CD14-positive monocyte (primary cell): ENCODE data around the gene PODXL2. TPM values are rescaled to one million over a fixed set of nuclear protein-coding genes. Genes with fewer than 3 reads are reported as not detected.

ENCODE experiments used
- DNase-seq, 3 donors: peaks; one replicate each; pipeline ENCODE4 v3.0.0-alpha.2; 2011 to 2022
- H2AFZ ChIP-seq: 2 replicates; pipeline ENCODE4 v1.6.0; 2012; ENCODE audit warnings: mild to moderate bottlenecking, low read depth, low read length, inconsistent platforms; ENCODE audit not compliant: insufficient read depth, poor library complexity, severe bottlenecking
- H3K27ac ChIP-seq, 2 donors: 1 replicate in 1 of 2; 2 replicates in 1 of 2; pipeline ENCODE4 v1.5.1; 2012 to 2013; ENCODE audit warnings: low read length in 2 of 2, control low read depth in 1 of 2, inconsistent platforms in 1 of 2, low read depth in 1 of 2, mild to moderate bottlenecking in 1 of 2
- H3K27me3 ChIP-seq, 2 donors: one replicate each; pipeline versions ENCODE4 v1.6.0 to v1.6.1; 2011 to 2013; ENCODE audit warnings: low read length in 2 of 2; ENCODE audit not compliant: control insufficient read depth in 2 of 2, insufficient read depth in 2 of 2
- H3K36me3 ChIP-seq, 2 donors: replicated peaks in 1 of 2; 1 replicate in 1 of 2; 2 replicates in 1 of 2; pipeline versions ENCODE4 v1.5.1 to v1.6.1; 2012 to 2013; ENCODE audit warnings: low read length in 2 of 2, control low read depth in 1 of 2, inconsistent platforms in 1 of 2, mild to moderate bottlenecking in 1 of 2; ENCODE audit not compliant: insufficient read depth in 2 of 2, control insufficient read depth in 1 of 2
- H3K4me1 ChIP-seq, 2 donors: 1 replicate in 1 of 2; 2 replicates in 1 of 2; pipeline versions ENCODE4 v1.5.1 to v1.6.1; 2012 to 2013; ENCODE audit warnings: low read length in 2 of 2, control low read depth in 1 of 2, inconsistent platforms in 1 of 2, mild to moderate bottlenecking in 1 of 2, moderate library complexity in 1 of 2; ENCODE audit not compliant: insufficient read depth in 2 of 2, control insufficient read depth in 1 of 2
- H3K4me2 ChIP-seq: replicated peaks from 2 replicates; pipeline ENCODE3; 2012; ENCODE audit warnings: low read length, moderate library complexity, mild to moderate bottlenecking; ENCODE audit not compliant: poor library complexity, severe bottlenecking; ENCODE audit errors: extremely low read depth
- H3K4me3 ChIP-seq, 3 experiments: fragments of 200-600 bp in 1 of 3; sonication (generic) in 1 of 3; replicated peaks in 1 of 3; 1 replicate in 2 of 3; 2 replicates in 1 of 3; pipeline ENCODE4 v1.5.1; 2011 to 2013; ENCODE audit warnings: low read length in 3 of 3, mild to moderate bottlenecking in 3 of 3, control low read depth in 2 of 3, low read depth in 2 of 3, inconsistent platforms in 1 of 3, moderate library complexity in 1 of 3
- H3K79me2 ChIP-seq: 2 replicates; pipeline ENCODE4 v1.6.0; 2012; ENCODE audit warnings: mild to moderate bottlenecking, control low read depth, inconsistent platforms, low read length, moderate library complexity; ENCODE audit not compliant: insufficient read depth
- H3K9ac ChIP-seq: 2 replicates; pipeline ENCODE4 v1.6.0; 2017; ENCODE audit warnings: low read length, mild to moderate bottlenecking; ENCODE audit not compliant: insufficient read depth, poor library complexity, severe bottlenecking
- H3K9me3 ChIP-seq, 2 donors: replicated peaks in 1 of 2; 1 replicate in 1 of 2; 2 replicates in 1 of 2; pipeline versions ENCODE4 v1.5.1 to v1.6.1; 2012 to 2013; ENCODE audit warnings: low read length in 2 of 2, control low read depth in 1 of 2; ENCODE audit not compliant: control insufficient read depth in 1 of 2, insufficient read depth in 1 of 2
- H4K20me1 ChIP-seq: 2 replicates; pipeline ENCODE4 v1.6.0; 2012; ENCODE audit warnings: mild to moderate bottlenecking, low read length, control low read depth, moderate library complexity; ENCODE audit not compliant: insufficient read depth
- H3K27ac Mint-ChIP-seq, 7 donors: one replicate each; pipeline ENCODE4 v1.8.0; 2020; ENCODE audit warnings: mild to moderate bottlenecking in 7 of 7, mixed read lengths in 7 of 7, moderate library complexity in 6 of 7, inconsistent platforms in 2 of 7
- H3K27me3 Mint-ChIP-seq, 3 donors: one replicate each; pipeline ENCODE4 v1.8.0; 2021 to 2022; ENCODE audit warnings: low read depth in 3 of 3, mild to moderate bottlenecking in 3 of 3, mixed read lengths in 3 of 3, moderate library complexity in 3 of 3, inconsistent platforms in 1 of 3
- H3K36me3 Mint-ChIP-seq, 2 donors: one replicate each; pipeline ENCODE4 v1.8.0; 2020; ENCODE audit warnings: mixed read lengths in 2 of 2, inconsistent platforms in 1 of 2, mild to moderate bottlenecking in 1 of 2
- H3K4me1 Mint-ChIP-seq: one replicate; pipeline ENCODE4 v1.8.0; 2020; ENCODE audit warnings: mild to moderate bottlenecking, mixed read lengths
- H3K4me3 Mint-ChIP-seq, 2 donors: one replicate each; pipeline ENCODE4 v1.8.0; 2020; ENCODE audit warnings: mild to moderate bottlenecking in 2 of 2, mixed read lengths in 2 of 2, moderate library complexity in 1 of 2
- H3K9me3 Mint-ChIP-seq, 7 donors: one replicate each; pipeline ENCODE4 v1.8.0; 2020 to 2022; ENCODE audit warnings: mixed read lengths in 7 of 7, mild to moderate bottlenecking in 6 of 7, moderate library complexity in 6 of 7, inconsistent platforms in 2 of 7
- WGBS: methylation state at CpG from one replicate; pipeline ENCODE4 v1.1.5; 2013; ENCODE audit warnings: missing lambda C conversion rate; ENCODE audit not compliant: insufficient coverage; 5-methylcytosine and 5-hydroxymethylcytosine counted together
- intact Hi-C, 2 donors: fragments of 100-400 bp; cut with micrococcal nuclease; formaldehyde crosslinking; loops; one replicate each; pipeline versions ENCODE4 v1.15.0 to v1.15.1; 2023
- polyA plus RNA-seq, 3 donors: library from polyadenylated mRNA; depleted of rRNA in 1 of 3; unstranded in 2 of 3; stranded (reverse) in 1 of 3; fragments of 300-500 nt in 2 of 3; fragments of >200 nt in 1 of 3; fragmentation: Illumina TruSeq in 2 of 3; gene quantifications; 1 replicate in 2 of 3; 2 replicates in 1 of 3; pipeline ENCODE4 v1.2.3, GENCODE V29; 2012 to 2021
- TF ChIP-seq, protein P1 (sequence below): fragments of 200-600 bp; IDR thresholded peaks from one replicate; pipeline ENCODE4 v1.8.0; 2022; ENCODE audit warnings: antibody characterized with exemption, mild to moderate bottlenecking

Gene PODXL2
- polyA plus RNA-seq, 3 donors, result 0.33 to 0.64 (median 0.43) TPM

DNA sequence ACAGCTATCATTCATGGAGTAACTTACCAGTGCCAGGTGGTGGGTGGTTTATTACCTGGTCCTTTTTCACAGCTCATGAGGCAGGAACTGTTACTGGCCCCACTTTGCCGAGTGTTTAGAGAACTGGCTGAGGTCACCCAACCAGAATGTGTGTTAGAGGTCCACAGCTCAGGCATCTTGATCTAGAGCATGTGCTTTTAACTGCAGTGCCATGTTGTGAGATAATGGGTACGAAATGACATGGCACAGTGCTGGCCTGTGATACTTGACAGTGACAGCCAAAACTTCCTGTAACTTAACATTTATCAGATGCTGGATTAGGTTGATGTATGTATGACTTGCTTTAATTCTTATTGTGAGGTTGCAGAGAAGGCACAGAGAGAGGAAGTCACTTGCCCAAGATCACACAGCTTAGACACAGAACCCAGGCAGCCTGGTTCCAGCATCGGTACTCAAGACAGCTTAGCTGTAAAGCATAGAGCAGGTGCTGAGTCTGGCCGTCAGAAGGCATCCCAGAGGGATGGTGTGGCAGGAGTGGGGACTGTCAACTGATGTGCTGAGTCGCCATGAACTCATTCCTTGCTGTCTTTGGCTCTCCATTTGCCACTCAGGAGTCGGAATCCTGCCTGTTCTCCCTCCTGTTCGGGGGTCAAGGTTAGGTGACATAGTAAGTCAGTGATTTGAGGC, 21.2 kb upstream of the PODXL2 start:
- Mint-ChIP-seq H3K4me3 (peak overlapping the region in 1 of 2 donors; percentile 25), H3K27ac (peak overlapping the region in 3 of 7 donors; percentile 15 to 28 (median 25)), H3K36me3 (peaks cover 49 to 69% of the 10 kb centered on the region in 2 donors), H3K4me1 (peaks cover 19% of the 10 kb centered on the region), H3K9me3 (no peaks in the 10 kb centered on the region), H3K27me3 (no peaks in the 10 kb centered on the region)
- H3K9me3 ChIP-seq, result no peaks in the 10 kb centered on the region
- no peak for DNase-seq
- 95% methylated on average over 4 of the region's 7 CpGs for WGBS
- intact Hi-C loops, result no loop called here
- no peaks in the 10 kb centered on the region for H4K20me1 ChIP-seq
- peaks cover 7 to 8% of the 10 kb centered on the region in 2 donors for H3K4me1 ChIP-seq
- H3K9ac ChIP-seq, result no peak overlapping the region
- no peak overlapping the region for H2AFZ ChIP-seq
- H3K27ac ChIP-seq, result peak overlapping the region in 1 of 2 donors; percentile 31
- H3K27me3 ChIP-seq, result no peaks in the 10 kb centered on the region
- TF ChIP-seq, protein P1, sequence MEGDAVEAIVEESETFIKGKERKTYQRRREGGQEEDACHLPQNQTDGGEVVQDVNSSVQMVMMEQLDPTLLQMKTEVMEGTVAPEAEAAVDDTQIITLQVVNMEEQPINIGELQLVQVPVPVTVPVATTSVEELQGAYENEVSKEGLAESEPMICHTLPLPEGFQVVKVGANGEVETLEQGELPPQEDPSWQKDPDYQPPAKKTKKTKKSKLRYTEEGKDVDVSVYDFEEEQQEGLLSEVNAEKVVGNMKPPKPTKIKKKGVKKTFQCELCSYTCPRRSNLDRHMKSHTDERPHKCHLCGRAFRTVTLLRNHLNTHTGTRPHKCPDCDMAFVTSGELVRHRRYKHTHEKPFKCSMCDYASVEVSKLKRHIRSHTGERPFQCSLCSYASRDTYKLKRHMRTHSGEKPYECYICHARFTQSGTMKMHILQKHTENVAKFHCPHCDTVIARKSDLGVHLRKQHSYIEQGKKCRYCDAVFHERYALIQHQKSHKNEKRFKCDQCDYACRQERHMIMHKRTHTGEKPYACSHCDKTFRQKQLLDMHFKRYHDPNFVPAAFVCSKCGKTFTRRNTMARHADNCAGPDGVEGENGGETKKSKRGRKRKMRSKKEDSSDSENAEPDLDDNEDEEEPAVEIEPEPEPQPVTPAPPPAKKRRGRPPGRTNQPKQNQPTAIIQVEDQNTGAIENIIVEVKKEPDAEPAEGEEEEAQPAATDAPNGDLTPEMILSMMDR, result no peak
- peaks cover 11% of the 10 kb centered on the region for H3K79me2 ChIP-seq
- H3K36me3 ChIP-seq, result peaks cover 0 to 56% of the 10 kb centered on the region in 2 donors
- H3K4me2 ChIP-seq, result no peak overlapping the region
- no peak overlapping the region for H3K4me3 ChIP-seq

DNA sequence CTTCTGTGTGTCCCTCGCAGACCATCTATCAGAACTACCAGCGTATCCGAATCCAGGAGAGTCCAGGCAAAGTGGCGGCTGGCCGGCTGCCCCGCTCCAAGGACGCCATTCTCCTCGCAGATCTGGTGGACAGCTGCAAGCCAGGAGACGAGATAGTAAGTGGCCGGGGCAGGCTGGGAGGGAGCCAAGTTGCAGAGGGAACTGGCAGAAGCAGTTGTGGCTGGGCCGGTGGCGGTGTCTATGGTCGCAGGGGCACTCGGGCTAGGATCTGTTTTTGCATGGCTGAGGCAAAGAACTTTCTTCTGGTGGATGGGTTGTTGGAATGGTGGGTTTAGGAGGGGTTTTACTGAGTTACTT, 20.6 kb upstream of the PODXL2 start:
- DNase-seq, result no peak
- peak overlapping the region in 1 of 7 donors; percentile 28 for H3K27ac Mint-ChIP-seq

More for the DNA sequence above, 20.6 kb upstream of the PODXL2 start:
- intact Hi-C loops, result no loop called here
- peak overlapping the region in 1 of 2 donors; percentile 25 for H3K4me3 Mint-ChIP-seq
- WGBS, result 75% methylated on average over 14 of the region's 14 CpGs
- H2AFZ ChIP-seq, result no peak overlapping the region
- no peak overlapping the region for H3K9ac ChIP-seq
- H3K4me2 ChIP-seq, result no peak overlapping the region
- H3K4me1 Mint-ChIP-seq, result peaks cover 24% of the 10 kb centered on the region
- H3K4me3 ChIP-seq, result no peak overlapping the region
- peaks cover 0 to 61% of the 10 kb centered on the region in 2 donors for H3K36me3 ChIP-seq
- H3K27ac ChIP-seq, result no peak overlapping the region
- H3K79me2 ChIP-seq, result peaks cover 9% of the 10 kb centered on the region
- H3K9me3 ChIP-seq, result no peaks in the 10 kb centered on the region
- TF ChIP-seq, protein P1, result no peak
- no peaks in the 10 kb centered on the region for H3K27me3 ChIP-seq
- no peaks in the 10 kb centered on the region for H4K20me1 ChIP-seq
- peaks cover 52 to 70% of the 10 kb centered on the region in 2 donors for H3K36me3 Mint-ChIP-seq
- no peaks in the 10 kb centered on the region for H3K27me3 Mint-ChIP-seq
- no peaks in the 10 kb centered on the region for H3K9me3 Mint-ChIP-seq
- peaks cover 7 to 8% of the 10 kb centered on the region in 2 donors for H3K4me1 ChIP-seq
